HTR-8/SVneo (cell line): ENCODE results near the gene IGSF9.

Experiments used
- DNase-seq: peaks from one replicate; pipeline ENCODE4 v3.0.0; 2011; ENCODE audit warnings: low spot score, mixed read lengths; ENCODE audit not compliant: insufficient read length
- FAIRE-seq: peaks from 2 replicates; lab custom pipeline; 2011; peaks lifted over from hg19 to GRCh38; lab: Jason Lieb, UNC

IGSF9 gene

GRCh38 chr1:159973350-159973940 is 28.0 kb upstream of the IGSF9 start:
- DNase-seq (no peak), FAIRE-seq (no peak)

- DNase-seq (no peak), FAIRE-seq (no peak)
Measured at GRCh38 chr1:159972443-159973205, 27.2 kb upstream of the IGSF9 start.

GRCh38 chr1:159970932-159971342 is 25.5 kb upstream of the IGSF9 start:
- FAIRE-seq (no peak), DNase-seq (no peak)

- DNase-seq (no peak), FAIRE-seq (no peak)
Measured at GRCh38 chr1:159968901-159969300, 23.5 kb upstream of the IGSF9 start.

GRCh38 chr1:159965263-159965662 is 19.9 kb upstream of the IGSF9 start:
- FAIRE-seq (no peak), DNase-seq (no peak)

GRCh38 chr1:159964144-159964543 is 18.7 kb upstream of the IGSF9 start:
- no peak for FAIRE-seq
- DNase-seq: no peak

GRCh38 chr1:159962176-159962575 is 16.8 kb upstream of the IGSF9 start:
- FAIRE-seq (no peak), DNase-seq (no peak)

GRCh38 chr1:159961636-159962035 is 16.2 kb upstream of the IGSF9 start:
- FAIRE-seq: no peak
- no peak for DNase-seq

- DNase-seq: no peak
- FAIRE-seq: no peak
Measured at GRCh38 chr1:159960721-159961381, 15.4 kb upstream of the IGSF9 start.

GRCh38 chr1:159959451-159959850 is 14.0 kb upstream of the IGSF9 start:
- no peak for FAIRE-seq
- DNase-seq: no peak

GRCh38 chr1:159958719-159959380 is 13.4 kb upstream of the IGSF9 start:
- FAIRE-seq (no peak), DNase-seq (no peak)

- DNase-seq (no peak), FAIRE-seq (no peak)
Measured at GRCh38 chr1:159957824-159958268, 12.4 kb upstream of the IGSF9 start.

- FAIRE-seq: no peak
- no peak for DNase-seq
Measured at GRCh38 chr1:159955456-159955855, 10.0 kb upstream of the IGSF9 start.

- DNase-seq: peak; percentile 21
- FAIRE-seq: no peak
Measured at GRCh38 chr1:159953536-159954515, 8.4 kb upstream of the IGSF9 start, which contains the start of gene SLAMF9. Gene SLAMF9, minus strand, starts transcription at chr1:159954237. Its CDS starts 100 bp downstream, at chr1:159954137.

- FAIRE-seq: no peak
- no peak for DNase-seq
Measured at GRCh38 chr1:159952932-159953331, 7.5 kb upstream of the IGSF9 start.

- no peak for DNase-seq
- no peak for FAIRE-seq
Measured at GRCh38 chr1:159951551-159951950, 6.1 kb upstream of the IGSF9 start.

GRCh38 chr1:159951016-159951415 is 5.6 kb upstream of the IGSF9 start:
- FAIRE-seq (no peak), DNase-seq (no peak)

- DNase-seq (no peak), FAIRE-seq (no peak)
Measured at GRCh38 chr1:159949981-159950381, 4.6 kb upstream of the IGSF9 start.

GRCh38 chr1:159949123-159949522 is 3.7 kb upstream of the IGSF9 start:
- no peak for FAIRE-seq
- DNase-seq: no peak

- no peak for DNase-seq
- FAIRE-seq: no peak
Measured at GRCh38 chr1:159947942-159948341, 2.5 kb upstream of the IGSF9 start.
